IPS-15b (cell line): ENCODE measurements around the gene ZFAND4.

Source experiments
- H3K27me3 ChIP-seq: one replicate; pipeline ENCODE4 v1.6.1; 2013; ENCODE audit warnings: low read length; ENCODE audit not compliant: control insufficient read depth, insufficient read depth
- H3K36me3 ChIP-seq: one replicate; pipeline ENCODE4 v1.6.1; 2013; ENCODE audit warnings: low read length; ENCODE audit not compliant: control insufficient read depth, insufficient read depth
- H3K4me1 ChIP-seq: one replicate; pipeline ENCODE4 v1.6.1; 2013; ENCODE audit warnings: mild to moderate bottlenecking, low read length; ENCODE audit not compliant: control insufficient read depth, insufficient read depth
- H3K4me3 ChIP-seq: one replicate; pipeline ENCODE4 v1.5.1; 2013; ENCODE audit warnings: low read depth, low read length
- H3K9ac ChIP-seq: one replicate; pipeline ENCODE4 v1.6.1; 2013; ENCODE audit warnings: low read depth, mild to moderate bottlenecking, low read length
- H3K9me3 ChIP-seq: one replicate; pipeline ENCODE4 v1.6.1; 2013; ENCODE audit warnings: mild to moderate bottlenecking, low read length; ENCODE audit not compliant: control insufficient read depth, insufficient read depth

ZFAND4 gene

GRCh38 chr10:45599646-45600045 lies 72.9 kb downstream of the ZFAND4 start:
- H3K27me3 ChIP-seq = no peaks in the 10 kb centered on the region
- peaks cover 3% of the 10 kb centered on the region for H3K4me1 ChIP-seq
- no peaks in the 10 kb centered on the region for H3K36me3 ChIP-seq
- no peak overlapping the region for H3K4me3 ChIP-seq
- H3K9me3 ChIP-seq = no peaks in the 10 kb centered on the region
- no peak overlapping the region for H3K9ac ChIP-seq

GRCh38 chr10:45599021-45599603 lies 73.5 kb downstream of the ZFAND4 start:
- H3K9ac ChIP-seq = no peak overlapping the region
- peaks cover 3% of the 10 kb centered on the region for H3K4me1 ChIP-seq
- H3K9me3 ChIP-seq = no peaks in the 10 kb centered on the region
- no peaks in the 10 kb centered on the region for H3K27me3 ChIP-seq
- H3K4me3 ChIP-seq = no peak overlapping the region
- H3K36me3 ChIP-seq = no peaks in the 10 kb centered on the region

- no peaks in the 10 kb centered on the region for H3K27me3 ChIP-seq
- peaks cover 3% of the 10 kb centered on the region for H3K4me1 ChIP-seq
- no peak overlapping the region for H3K9ac ChIP-seq
- H3K36me3 ChIP-seq = no peaks in the 10 kb centered on the region
- H3K4me3 ChIP-seq = no peak overlapping the region
- no peaks in the 10 kb centered on the region for H3K9me3 ChIP-seq
Observed at GRCh38 chr10:45596526-45596925, 76.0 kb downstream of the ZFAND4 start.

- H3K9ac ChIP-seq = no peak overlapping the region
- H3K27me3 ChIP-seq = no peaks in the 10 kb centered on the region
- no peaks in the 10 kb centered on the region for H3K9me3 ChIP-seq
- H3K36me3 ChIP-seq = no peaks in the 10 kb centered on the region
- H3K4me1 ChIP-seq = peaks cover 3% of the 10 kb centered on the region
- peak overlapping the region; percentile 71 for H3K4me3 ChIP-seq
Observed at GRCh38 chr10:45594276-45595157, 78.1 kb downstream of the ZFAND4 start.

GRCh38 chr10:45593938-45594275 lies 78.7 kb downstream of the ZFAND4 start:
- Histone ChIP-seq H3K4me3 (peak overlapping the region; percentile 71), H3K36me3 (no peaks in the 10 kb centered on the region), H3K9me3 (no peaks in the 10 kb centered on the region), H3K4me1 (peaks cover 3% of the 10 kb centered on the region), H3K27me3 (no peaks in the 10 kb centered on the region), H3K9ac (no peak overlapping the region)

GRCh38 chr10:45592926-45593325 lies 79.6 kb downstream of the ZFAND4 start:
- H3K4me1 ChIP-seq = peaks cover 3% of the 10 kb centered on the region
- H3K9ac ChIP-seq = no peak overlapping the region
- no peaks in the 10 kb centered on the region for H3K9me3 ChIP-seq
- no peaks in the 10 kb centered on the region for H3K36me3 ChIP-seq
- peak overlapping the region; percentile 71 for H3K4me3 ChIP-seq
- no peaks in the 10 kb centered on the region for H3K27me3 ChIP-seq

GRCh38 chr10:45592432-45592831 lies 80.1 kb downstream of the ZFAND4 start:
- Histone ChIP-seq H3K9ac (no peak overlapping the region), H3K27me3 (no peaks in the 10 kb centered on the region), H3K36me3 (no peaks in the 10 kb centered on the region), H3K4me3 (no peak overlapping the region), H3K9me3 (no peaks in the 10 kb centered on the region), H3K4me1 (peaks cover 3% of the 10 kb centered on the region)

- H3K27me3 ChIP-seq = no peaks in the 10 kb centered on the region
- no peaks in the 10 kb centered on the region for H3K36me3 ChIP-seq
- H3K4me3 ChIP-seq = no peak overlapping the region
- no peak overlapping the region for H3K9ac ChIP-seq
- H3K9me3 ChIP-seq = no peaks in the 10 kb centered on the region
- peaks cover 3% of the 10 kb centered on the region for H3K4me1 ChIP-seq
Observed at GRCh38 chr10:45591280-45591679, 81.3 kb downstream of the ZFAND4 start.

GRCh38 chr10:45589868-45590267 lies 82.7 kb downstream of the ZFAND4 start:
- H3K4me1 ChIP-seq = no peaks in the 10 kb centered on the region
- H3K9ac ChIP-seq = no peak overlapping the region
- no peak overlapping the region for H3K4me3 ChIP-seq
- no peaks in the 10 kb centered on the region for H3K9me3 ChIP-seq
- no peaks in the 10 kb centered on the region for H3K27me3 ChIP-seq
- H3K36me3 ChIP-seq = no peaks in the 10 kb centered on the region

GRCh38 chr10:45589009-45589408 lies 83.6 kb downstream of the ZFAND4 start:
- Histone ChIP-seq H3K9me3 (no peaks in the 10 kb centered on the region), H3K4me1 (no peaks in the 10 kb centered on the region), H3K4me3 (no peak overlapping the region), H3K9ac (no peak overlapping the region), H3K36me3 (no peaks in the 10 kb centered on the region), H3K27me3 (no peaks in the 10 kb centered on the region)

- H3K4me1 ChIP-seq = no peaks in the 10 kb centered on the region
- no peaks in the 10 kb centered on the region for H3K27me3 ChIP-seq
- H3K36me3 ChIP-seq = no peaks in the 10 kb centered on the region
Observed at GRCh38 chr10:45586028-45586824, 86.3 kb downstream of the ZFAND4 start.

More at GRCh38 chr10:45586028-45586824, 86.3 kb downstream of the ZFAND4 start:
- Histone ChIP-seq H3K9ac (no peak overlapping the region), H3K4me3 (no peak overlapping the region), H3K9me3 (no peaks in the 10 kb centered on the region)
